Adrenal gland (tissue), 12 donors: ENCODE results near the gene CEP83. TPM values are rescaled to one million over a fixed set of nuclear protein-coding genes. Genes with fewer than 3 reads are reported as not detected.
"Not testable (repeated sequence)": the region's sequence is repeated elsewhere in the genome, so short reads cannot be mapped to it uniquely, and the experiment has no call there.

Source experiments
- DNase-seq, 7 donors: peaks; one replicate each; pipeline ENCODE4 v3.0.0-alpha.2; 2019 to 2020
- H3K27ac ChIP-seq, 5 donors: fragments of 200-600 bp; sonication (generic) in 4 of 5; 1 replicate in 3 of 5; 2 replicates in 2 of 5; pipeline versions ENCODE4 v1.5.1 to v1.8.0; 2016 to 2020; ENCODE audit warnings: mild to moderate bottlenecking in 1 of 5
- H3K27me3 ChIP-seq: fragments of 200-600 bp; 2 replicates; pipeline ENCODE4 v1.8.0; 2021
- H3K36me3 ChIP-seq, 2 donors: fragments of 200-600 bp; replicated peaks in 1 of 2; 1 replicate in 1 of 2; 2 replicates in 1 of 2; pipeline versions ENCODE4 v1.5.1 to v1.8.0; 2018 to 2022
- H3K4me1 ChIP-seq, 2 donors: fragments of 200-600 bp; replicated peaks in 1 of 2; 1 replicate in 1 of 2; 2 replicates in 1 of 2; pipeline versions ENCODE4 v1.5.1 to v1.8.0; 2018 to 2021
- H3K4me3 ChIP-seq, 4 donors: fragments of 200-600 bp; sonication (generic) in 3 of 4; one replicate each; pipeline ENCODE4 v1.5.1; 2016 to 2018
- H3K9me3 ChIP-seq, 3 donors: fragments of 200-600 bp; sonication (generic) in 1 of 3; replicated peaks in 1 of 3; 1 replicate in 2 of 3; 2 replicates in 1 of 3; pipeline versions ENCODE4 v1.5.1 to v1.8.0; 2016 to 2021
- CTCF ChIP-seq, 6 experiments: fragments of 450-650 bp in 4 of 6; fragments of 200-600 bp in 2 of 6; sonication (generic) in 1 of 6; IDR thresholded peaks; 1 replicate in 5 of 6; 2 replicates in 1 of 6; pipeline versions ENCODE4 v1.5.1 to v1.8.0; 2016 to 2021; ENCODE audit warnings: antibody characterized with exemption in 6 of 6, mild to moderate bottlenecking in 2 of 6, moderate library complexity in 1 of 6
- POLR2A ChIP-seq, 2 donors: fragments of 450-650 bp; IDR thresholded peaks; one replicate each; pipeline ENCODE4 v1.6.1; 2017; ENCODE audit warnings: antibody characterized with exemption in 2 of 2, mild to moderate bottlenecking in 2 of 2, moderate library complexity in 1 of 2
- WGBS, 4 donors: extraction: QIAGEN DNeasy Blood & Tissue Kit in 2 of 4; methylation state at CpG; one replicate each; pipeline versions ENCODE4 v1.1.5 to v1.1.7; 2013 to 2017; 5-methylcytosine and 5-hydroxymethylcytosine counted together
- intact Hi-C, 2 donors: fragments of 100-400 bp; cut with DNase I; formaldehyde crosslinking; loops; one replicate each; pipeline versions ENCODE4 v1.14.1 to v1.15.0; 2022 to 2023
- polyA plus RNA-seq, 3 donors: library from polyadenylated mRNA; stranded (reverse); fragments of 200-250 nt in 2 of 3; fragments of 350-450 nt in 1 of 3; fragmentation: Illumina TruSeq in 1 of 3; extraction: RNeasy Lipid Tissue Mini Kit (QIAGEN cat#74804) in 1 of 3; gene quantifications; one replicate each; pipeline ENCODE4 v1.2.3, GENCODE V29; 2013 to 2014
- total RNA-seq, 9 donors: library from RNA; depleted of rRNA in 4 of 9; stranded (reverse); fragments of >200 nt in 4 of 9; fragments of 120-200 nt in 1 of 9; fragmentation: NEBNext Ultra II Directional in 1 of 9; extraction: Animal tissue kit (Norgen Biotek cat#: 25700) in 1 of 9; gene quantifications; one replicate each; pipeline versions ENCODE4 v1.1.0 to v1.2.4, GENCODE V29; 2013 to 2023
- donor health status: healthy with polysubstance abuse.
- donor health status: Bipolar disorder and iron deficiency.
- donor health status: DM: yes; HTN: yes; CAD: no.
- donor health status: DM: no; HTN: no; CAD: no.
- donor health status: DM: no; HTN: no; CAD: no.
- donor health status: DM: yes; HTN: yes; CAD: no.

Gene CEP83
- total and polyA plus RNA-seq, 12 donors, result 7.8 to 30.4 (median 18.4) TPM

GRCh38 chr12:94481734-94482133 is 22.1 kb upstream of the CEP83 start:
- Histone ChIP-seq H3K4me3 (no peak overlapping the region), H3K4me1 (no peaks in the 10 kb centered on the region)
- TF ChIP-seq CTCF (IDR thresholded peaks at IDR 0.05), result no peak
- no peak for TF ChIP-seq POLR2A (IDR thresholded peaks at IDR 0.05)

GRCh38 chr12:94469522-94469921 is 9.9 kb upstream of the CEP83 start:
- no peak overlapping the region for H3K4me3 ChIP-seq
- no peaks in the 10 kb centered on the region for H3K9me3 ChIP-seq
- no peak for TF ChIP-seq POLR2A (IDR thresholded peaks at IDR 0.05)
- H3K27ac ChIP-seq, result no peak overlapping the region
- 91 to 96% (median 95%) methylated on average over 8 of the region's 8 CpGs for WGBS, 4 donors
- intact Hi-C loops, result no loop called here
- no peaks in the 10 kb centered on the region for H3K36me3 ChIP-seq
- no peaks in the 10 kb centered on the region for H3K27me3 ChIP-seq
- DNase-seq, result no peak
- H3K4me1 ChIP-seq, result no peaks in the 10 kb centered on the region

More at GRCh38 chr12:94481734-94482133, 22.1 kb upstream of the CEP83 start:
- no peak overlapping the region for H3K27ac ChIP-seq
- no peaks in the 10 kb centered on the region for H3K9me3 ChIP-seq
- WGBS, 4 donors, result 20 to 49% (median 42%) methylated on average over 1 of the region's 1 CpG
- intact Hi-C loops, result no loop called here
- no peaks in the 10 kb centered on the region for H3K36me3 ChIP-seq
- H3K27me3 ChIP-seq, result no peaks in the 10 kb centered on the region
- DNase-seq, result no peak

- peaks cover 6 to 19% of the 10 kb centered on the region in 2 donors for H3K4me1 ChIP-seq
- H3K36me3 ChIP-seq, result no peaks in the 10 kb centered on the region
- peak overlapping the region; percentile 78 to 98 (median 91) for H3K27ac ChIP-seq
- no peaks in the 10 kb centered on the region for H3K9me3 ChIP-seq
- TF ChIP-seq CTCF (IDR thresholded peaks at IDR 0.05), result no peak
- no peak for TF ChIP-seq POLR2A (IDR thresholded peaks at IDR 0.05)
- intact Hi-C loops, result no loop called here
- DNase-seq, result no peak
- H3K4me3 ChIP-seq, result peak overlapping the region; percentile 27 to 96 (median 89)
- WGBS, 4 donors, result 12% methylated on average over 6 of the region's 6 CpGs
- no peaks in the 10 kb centered on the region for H3K27me3 ChIP-seq
Measured at GRCh38 chr12:94460616-94460959, 921 bp upstream of the CEP83 start.

GRCh38 chr12:94458877-94459727 is 565 bp downstream of the CEP83 start:
- H3K4me1 ChIP-seq, result peaks cover 6 to 19% of the 10 kb centered on the region in 2 donors
- H3K4me3 ChIP-seq, result peak overlapping the region; percentile 70 to 96 (median 89)
- 1 to 2% (median 1%) methylated on average over 13 to 23 of the region's 23 CpGs for WGBS, 4 donors
- DNase-seq, result peak in 1 of 7 donors; percentile 20
- TF ChIP-seq CTCF (IDR thresholded peaks at IDR 0.05), result no peak
- TF ChIP-seq POLR2A (IDR thresholded peaks at IDR 0.05), result no peak
- no peaks in the 10 kb centered on the region for H3K36me3 ChIP-seq
- H3K9me3 ChIP-seq, result no peaks in the 10 kb centered on the region
- intact Hi-C loops, result no loop called here
- no peaks in the 10 kb centered on the region for H3K27me3 ChIP-seq
- H3K27ac ChIP-seq, result peak overlapping the region; percentile 78 to 98 (median 91)

GRCh38 chr12:94457311-94457710 is 2.4 kb downstream of the CEP83 start:
- Histone ChIP-seq H3K36me3 (no peaks in the 10 kb centered on the region), H3K27me3 (no peaks in the 10 kb centered on the region), H3K27ac (no peak overlapping the region), H3K4me3 (no peak overlapping the region), H3K9me3 (no peaks in the 10 kb centered on the region), H3K4me1 (peaks cover 6 to 29% of the 10 kb centered on the region in 2 donors)
- 76 to 85% (median 79%) methylated on average over 1 of the region's 1 CpG for WGBS, 4 donors
- DNase-seq, result no peak
- no peak for TF ChIP-seq POLR2A (IDR thresholded peaks at IDR 0.05)
- no peak for TF ChIP-seq CTCF (IDR thresholded peaks at IDR 0.05)
- intact Hi-C loops, result no loop called here

GRCh38 chr12:94454318-94454717 is 5.3 kb downstream of the CEP83 start:
- intact Hi-C loops, H3K9me3 ChIP-seq, H3K36me3 ChIP-seq, DNase-seq, H3K27ac ChIP-seq, H3K4me3 ChIP-seq, H3K27me3 ChIP-seq: not testable (repeated sequence)
- H3K4me1 ChIP-seq, result peaks cover 6 to 23% of the 10 kb centered on the region in 2 donors
- WGBS, 4 donors, result 97 to 99% (median 98%) methylated on average over 7 of the region's 7 CpGs
